BJ (cell line): Measurements from ENCODE around the gene RBM20. TPM values are rescaled to one million over a fixed set of nuclear protein-coding genes. Genes with fewer than 3 reads are reported as not detected.
"Not testable (repeated sequence)": the region's sequence is repeated elsewhere in the genome, so short reads cannot be mapped to it uniquely, and the experiment has no call there.

Experiments
- CTCF ChIA-PET: fragments of 350-600 bp; formaldehyde crosslinking; extraction: SDS; loops from one replicate; lab custom pipeline; 2021; ENCODE audit warnings: antibody characterized with exemption, inconsistent platforms; lab: Yijun Ruan, JAX
- POLR2A ChIA-PET: fragments of 300-600 bp; sonication (Branson Sonifier 250); formaldehyde crosslinking; extraction: SDS; loops from one replicate; lab custom pipeline; 2021; ENCODE audit warnings: antibody characterized with exemption; lab: Charles Lee
- DNase-seq: peaks from one replicate; pipeline ENCODE4 v3.0.0-alpha.2; 2011; ENCODE audit warnings: low read depth
- H3K27me3 ChIP-seq: 2 replicates; pipeline ENCODE4 v1.6.0; 2011; ENCODE audit warnings: low read length; ENCODE audit not compliant: control insufficient read depth, insufficient read depth
- H3K36me3 ChIP-seq: 2 replicates; pipeline ENCODE4 v1.5.1; 2011; ENCODE audit warnings: low read length; ENCODE audit not compliant: control insufficient read depth, insufficient read depth
- H3K4me3 ChIP-seq: 2 replicates; pipeline ENCODE4 v1.5.1; 2011; ENCODE audit warnings: low read depth, mild to moderate bottlenecking, control low read depth, low read length
- polyA plus RNA-seq: library from polyadenylated mRNA; depleted of rRNA; stranded (reverse); fragments of >200 nt; gene quantifications from 2 replicates; pipeline ENCODE4 v1.2.3, GENCODE V29; 2011
- TF ChIP-seq, protein P1 (sequence below): IDR thresholded peaks from 2 replicates; pipeline ENCODE4 v1.5.1; 2011; ENCODE audit warnings: low read depth, mild to moderate bottlenecking, control low read depth, inconsistent platforms, low read length, moderate library complexity; ENCODE audit not compliant: insufficient read depth

The RBM20 gene
- polyA plus RNA-seq, 1 experiment, result not detected

DNA sequence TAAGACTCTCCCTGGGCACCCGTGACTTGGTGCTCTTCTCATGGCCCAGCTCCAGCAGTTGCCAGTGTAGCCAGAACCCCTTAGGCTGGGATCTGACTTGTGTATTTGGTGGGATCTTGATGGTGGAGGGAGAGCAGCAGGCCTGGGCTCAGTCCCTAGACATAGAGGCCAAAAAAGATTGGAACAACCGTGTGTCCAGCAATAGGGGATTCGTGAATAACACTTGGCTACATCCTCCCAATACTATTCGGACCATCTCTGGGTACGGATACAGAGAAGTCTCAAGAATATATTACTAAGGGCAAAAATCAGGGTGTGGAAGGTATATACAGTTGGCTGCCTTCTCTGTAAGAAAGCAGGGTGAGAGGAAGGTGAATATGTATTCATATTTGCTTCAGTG lies 17.2 kb downstream of the RBM20 start:
- TF ChIP-seq, protein P1, sequence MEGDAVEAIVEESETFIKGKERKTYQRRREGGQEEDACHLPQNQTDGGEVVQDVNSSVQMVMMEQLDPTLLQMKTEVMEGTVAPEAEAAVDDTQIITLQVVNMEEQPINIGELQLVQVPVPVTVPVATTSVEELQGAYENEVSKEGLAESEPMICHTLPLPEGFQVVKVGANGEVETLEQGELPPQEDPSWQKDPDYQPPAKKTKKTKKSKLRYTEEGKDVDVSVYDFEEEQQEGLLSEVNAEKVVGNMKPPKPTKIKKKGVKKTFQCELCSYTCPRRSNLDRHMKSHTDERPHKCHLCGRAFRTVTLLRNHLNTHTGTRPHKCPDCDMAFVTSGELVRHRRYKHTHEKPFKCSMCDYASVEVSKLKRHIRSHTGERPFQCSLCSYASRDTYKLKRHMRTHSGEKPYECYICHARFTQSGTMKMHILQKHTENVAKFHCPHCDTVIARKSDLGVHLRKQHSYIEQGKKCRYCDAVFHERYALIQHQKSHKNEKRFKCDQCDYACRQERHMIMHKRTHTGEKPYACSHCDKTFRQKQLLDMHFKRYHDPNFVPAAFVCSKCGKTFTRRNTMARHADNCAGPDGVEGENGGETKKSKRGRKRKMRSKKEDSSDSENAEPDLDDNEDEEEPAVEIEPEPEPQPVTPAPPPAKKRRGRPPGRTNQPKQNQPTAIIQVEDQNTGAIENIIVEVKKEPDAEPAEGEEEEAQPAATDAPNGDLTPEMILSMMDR, result no peak
- CTCF ChIA-PET, result interaction anchor here (0.7 to 3.6 kb wide), 3 partner anchors 11 to 46 kb away, joined by 3 to 27 read pairs (median 9); no protein-coding TSS in a partner anchor

DNA sequence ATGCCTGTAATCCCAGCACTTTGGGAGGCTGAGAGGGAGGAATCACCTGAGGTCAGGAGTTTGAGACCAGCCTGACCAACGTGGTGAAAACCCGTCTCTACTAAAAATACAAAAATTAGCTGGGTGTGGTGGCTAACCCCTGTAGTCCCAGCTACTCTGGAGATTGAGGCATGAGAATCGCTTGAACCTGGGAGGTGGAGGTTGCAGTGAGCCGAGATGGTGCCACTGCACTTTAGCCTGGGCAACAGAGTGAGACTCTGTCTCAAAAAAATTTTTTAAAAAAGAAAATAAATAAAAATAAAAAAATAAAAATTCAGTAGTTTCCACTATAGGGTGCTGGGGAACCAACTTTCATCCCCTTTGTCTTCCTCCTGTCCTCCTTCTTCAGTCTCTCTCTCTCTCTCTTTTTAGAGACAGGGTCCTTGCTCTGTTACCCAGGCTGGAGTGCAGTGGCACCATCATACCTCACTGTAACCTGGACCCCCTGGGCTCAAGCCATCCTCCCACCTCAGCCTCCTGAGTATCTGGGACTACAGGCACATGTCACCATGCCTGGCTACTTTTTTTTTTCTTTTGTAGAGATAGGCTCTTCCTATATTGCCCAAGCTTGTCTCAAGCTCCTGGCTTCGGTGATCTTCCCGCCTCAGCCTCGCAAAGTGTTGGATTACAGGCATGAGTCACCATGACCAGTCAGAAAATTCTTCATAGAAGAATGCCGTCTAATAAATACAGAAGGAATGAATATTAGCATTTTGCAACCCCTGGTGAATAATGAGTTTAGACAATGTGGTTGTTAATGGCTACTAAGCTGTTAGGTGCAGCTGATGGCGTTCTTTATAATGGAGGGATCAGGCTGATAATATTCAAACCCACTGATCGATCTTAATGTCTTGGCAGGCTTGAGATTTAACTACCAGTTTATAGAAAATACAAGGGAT lies 20.6 kb downstream of the RBM20 start:
- DNase-seq, result peak; percentile 74
- no peak overlapping the region for H3K4me3 ChIP-seq
- H3K27me3 ChIP-seq, result peaks cover 6% of the 10 kb centered on the region
- H3K36me3 ChIP-seq, result no peaks in the 10 kb centered on the region
- CTCF ChIA-PET, result interaction anchor here (1.5 to 3.6 kb wide), 2 partner anchors 8 to 19 kb away, joined by 6 to 27 read pairs; no protein-coding TSS in a partner anchor
- TF ChIP-seq, protein P1, result no peak
- POLR2A ChIA-PET, result interaction anchor here (0.5 kb wide), 1 partner anchor 12 kb away, joined by 5 read pairs; no protein-coding TSS in a partner anchor

More for the DNA sequence above, 17.2 kb downstream of the RBM20 start:
- no peak overlapping the region for H3K4me3 ChIP-seq
- peaks cover 12% of the 10 kb centered on the region for H3K27me3 ChIP-seq
- no peaks in the 10 kb centered on the region for H3K36me3 ChIP-seq
- DNase-seq, result no peak
- POLR2A ChIA-PET, result no interaction called here

DNA sequence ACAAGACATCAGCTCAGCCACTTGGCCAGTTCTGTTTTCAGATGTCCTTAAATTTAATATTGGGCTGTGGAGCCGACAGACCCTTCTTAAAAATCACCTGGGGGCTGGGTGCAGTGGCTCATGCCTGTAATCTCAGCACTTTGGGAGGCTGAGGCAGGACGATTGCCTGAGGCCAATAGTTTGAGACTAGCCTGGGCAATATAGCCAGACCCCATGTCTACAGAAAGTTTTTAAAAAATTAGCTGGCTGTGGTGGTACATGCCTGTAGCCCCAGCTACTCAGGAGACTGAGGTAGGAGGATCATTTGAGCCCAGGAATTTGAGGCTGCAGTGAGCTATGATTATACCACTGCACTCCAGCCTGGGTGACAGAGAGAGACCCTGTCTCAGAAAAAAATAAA lies 22.1 kb downstream of the RBM20 start:
- DNase-seq, H3K36me3 ChIP-seq, H3K27me3 ChIP-seq, H3K4me3 ChIP-seq, POLR2A ChIA-PET: not testable (repeated sequence)
- CTCF ChIA-PET, result interaction anchor here (1.1 kb wide), 1 partner anchor 48 kb away, joined by 3 read pairs; no protein-coding TSS in a partner anchor

DNA sequence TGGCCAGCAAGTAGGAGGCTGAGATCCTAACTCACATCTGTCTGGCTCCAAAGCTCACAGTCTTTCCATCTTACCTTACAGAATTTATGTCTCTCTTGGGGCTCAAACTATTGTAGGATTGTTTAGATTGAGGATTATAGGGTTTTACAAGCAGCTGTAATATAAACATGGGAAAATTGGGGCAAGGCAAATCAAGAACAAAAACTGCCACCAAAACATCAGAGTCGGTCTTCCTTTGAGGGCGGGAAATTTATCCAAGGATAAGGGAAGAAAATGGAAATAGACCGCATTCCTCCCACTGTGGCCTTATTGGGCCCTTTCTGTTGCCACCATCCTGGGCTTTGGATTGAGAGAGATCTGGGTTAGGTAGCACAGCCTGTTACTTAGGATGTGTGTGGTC lies 22.5 kb downstream of the RBM20 start:
- DNase-seq, result no peak
- no peak overlapping the region for H3K4me3 ChIP-seq
- TF ChIP-seq, protein P1, result no peak
- H3K36me3 ChIP-seq, result no peaks in the 10 kb centered on the region
- POLR2A ChIA-PET, result no interaction called here
- CTCF ChIA-PET, result interaction anchor here (1.1 kb wide), 1 partner anchor 48 kb away, joined by 3 read pairs; no protein-coding TSS in a partner anchor
- H3K27me3 ChIP-seq, result peaks cover 10% of the 10 kb centered on the region

DNA sequence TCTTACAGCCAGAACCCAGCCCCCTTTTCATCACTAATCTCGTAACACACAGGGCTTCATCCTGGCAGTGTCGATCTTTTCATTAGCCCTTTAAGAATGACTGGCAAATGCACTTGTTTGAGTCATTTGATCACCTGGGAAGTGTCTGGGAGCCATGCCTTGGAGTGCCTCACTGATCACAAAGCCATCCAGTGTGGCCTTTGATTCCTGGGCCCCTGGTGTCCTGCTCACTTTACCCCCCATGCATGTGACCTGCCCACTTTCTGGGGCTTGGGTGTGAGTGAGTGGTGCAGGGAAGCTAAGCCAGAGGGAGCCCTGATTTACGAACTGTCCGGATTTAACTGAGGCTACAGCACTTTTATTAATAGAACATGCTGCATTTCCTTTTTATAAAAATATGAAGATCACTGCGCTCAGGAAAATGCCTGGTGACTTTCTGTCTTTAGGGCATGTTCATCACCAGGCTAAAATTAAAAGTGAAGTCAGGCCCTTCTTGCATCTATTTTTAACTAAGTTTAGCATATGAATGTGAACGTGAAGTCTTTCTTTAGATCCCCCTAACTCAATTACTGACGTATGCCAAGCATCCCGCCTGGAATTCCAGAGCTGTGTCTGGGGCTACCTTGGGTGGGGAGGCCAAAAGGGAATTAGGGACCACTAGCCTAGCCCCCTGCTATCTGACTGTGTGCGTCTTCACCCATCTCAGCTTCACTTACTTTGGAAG lies 23.6 kb downstream of the RBM20 start:
- H3K27me3 ChIP-seq, result peaks cover 12% of the 10 kb centered on the region
- CTCF ChIA-PET, result interaction anchor here (1.3 kb wide), 1 partner anchor 68 kb away, joined by 3 read pairs; no protein-coding TSS in a partner anchor
- TF ChIP-seq, protein P1, result no peak
- H3K36me3 ChIP-seq, result no peaks in the 10 kb centered on the region
- no peak for DNase-seq
- POLR2A ChIA-PET, result no interaction called here
- H3K4me3 ChIP-seq, result no peak overlapping the region
